H9 (cell line): ENCODE measurements around the gene FBXO28. TPM values are rescaled to one million over a fixed set of nuclear protein-coding genes. Genes with fewer than 3 reads are reported as not detected.

Experiments used
- DNase-seq: peaks from one replicate; pipeline ENCODE4 v3.0.0-alpha.2; 2017
- H2AFZ ChIP-seq: one replicate; pipeline ENCODE4 v1.6.1; 2013; ENCODE audit warnings: mild to moderate bottlenecking, low read length, control low read depth, moderate library complexity
- H2AK5ac ChIP-seq: 2 replicates; pipeline ENCODE4 v1.6.1; 2013; ENCODE audit warnings: low read length, control low read depth, mixed read lengths; ENCODE audit not compliant: insufficient read length
- H2BK120ac ChIP-seq: one replicate; pipeline ENCODE4 v1.6.1; 2013; ENCODE audit warnings: low read depth, mild to moderate bottlenecking, low read length, control low read depth, inconsistent platforms; ENCODE audit not compliant: poor library complexity, severe bottlenecking
- H2BK12ac ChIP-seq: 2 replicates; pipeline ENCODE4 v1.6.1; 2013; ENCODE audit warnings: low read length, control low read depth, mixed read lengths, low read depth; ENCODE audit not compliant: insufficient read length
- H2BK15ac ChIP-seq: 2 replicates; pipeline ENCODE4 v1.6.1; 2013; ENCODE audit warnings: low read depth, low read length, control low read depth
- H2BK20ac ChIP-seq: one replicate; pipeline ENCODE4 v1.6.1; 2013; ENCODE audit warnings: low read depth, mild to moderate bottlenecking, low read length, control low read depth, inconsistent platforms; ENCODE audit not compliant: poor library complexity, severe bottlenecking
- H2BK5ac ChIP-seq: 2 replicates; pipeline ENCODE4 v1.6.1; 2013; ENCODE audit warnings: low read length, control low read depth, mixed read lengths; ENCODE audit not compliant: insufficient read length
- H3K14ac ChIP-seq: 2 replicates; pipeline ENCODE4 v1.6.1; 2013; ENCODE audit warnings: low read length, control low read depth; ENCODE audit not compliant: insufficient read depth
- H3K18ac ChIP-seq: 2 replicates; pipeline ENCODE4 v1.6.1; 2013; ENCODE audit warnings: low read depth, mild to moderate bottlenecking, mixed read lengths, low read length, control low read depth; ENCODE audit not compliant: insufficient read length
- H3K23ac ChIP-seq: 2 replicates; pipeline ENCODE4 v1.6.1; 2013; ENCODE audit warnings: low read length, control low read depth, mixed read lengths, low read depth; ENCODE audit not compliant: insufficient read length
- H3K23me2 ChIP-seq: 2 replicates; pipeline ENCODE4 v1.6.1; 2013; ENCODE audit warnings: low read depth, mild to moderate bottlenecking, mixed read lengths, low read length, control low read depth; ENCODE audit not compliant: insufficient read length, poor library complexity, severe bottlenecking
- H3K27ac ChIP-seq: 2 replicates; pipeline ENCODE4 v1.5.1; 2013; ENCODE audit warnings: low read length, control low read depth, mixed read lengths, low read depth; ENCODE audit not compliant: insufficient read length
- H3K27me3 ChIP-seq: 2 replicates; pipeline ENCODE4 v1.6.1; 2013; ENCODE audit warnings: low read length, control low read depth, inconsistent platforms; ENCODE audit not compliant: insufficient read depth
- H3K4ac ChIP-seq: 2 replicates; pipeline ENCODE4 v1.6.1; 2013; ENCODE audit warnings: low read depth, mild to moderate bottlenecking, control low read depth, inconsistent platforms, low read length, moderate library complexity
- H3K4me1 ChIP-seq: 2 replicates; pipeline ENCODE4 v1.6.1; 2013; ENCODE audit warnings: low read length, control low read depth, inconsistent platforms; ENCODE audit not compliant: insufficient read depth
- H3K4me2 ChIP-seq: 2 replicates; pipeline ENCODE4 v1.6.1; 2013; ENCODE audit warnings: low read length, control low read depth, mixed read lengths; ENCODE audit not compliant: insufficient read length, insufficient read depth
- H3K56ac ChIP-seq: 2 replicates; pipeline ENCODE4 v1.6.1; 2013; ENCODE audit warnings: low read depth, mild to moderate bottlenecking, mixed read lengths, low read length, control low read depth; ENCODE audit not compliant: insufficient read length
- H3K79me1 ChIP-seq: 2 replicates; pipeline ENCODE4 v1.6.1; 2013; ENCODE audit warnings: low read depth, mild to moderate bottlenecking, moderate library complexity, low read length, control low read depth, inconsistent platforms; ENCODE audit not compliant: insufficient read depth, poor library complexity, severe bottlenecking
- H3K79me2 ChIP-seq: 2 replicates; pipeline ENCODE4 v1.6.1; 2013; ENCODE audit warnings: low read length, control low read depth, inconsistent platforms; ENCODE audit not compliant: insufficient read depth
- H3K9ac ChIP-seq: 2 replicates; pipeline ENCODE4 v1.6.1; 2013; ENCODE audit warnings: low read length, control low read depth, mixed read lengths; ENCODE audit not compliant: insufficient read length; ENCODE audit errors: extremely low read depth
- H3K9me3 ChIP-seq: one replicate; pipeline ENCODE4 v1.6.1; 2013; ENCODE audit warnings: low read depth, low read length, inconsistent platforms; ENCODE audit not compliant: control insufficient read depth
- H3T11ph ChIP-seq: one replicate; pipeline ENCODE4 v1.6.1; 2013; ENCODE audit warnings: mild to moderate bottlenecking, low read length, control low read depth, inconsistent platforms
- H4K20me1 ChIP-seq: one replicate; pipeline ENCODE4 v1.6.1; 2013; ENCODE audit not compliant: control insufficient read depth, insufficient read length, insufficient read depth
- H4K5ac ChIP-seq: 2 replicates; pipeline ENCODE4 v1.6.1; 2013; ENCODE audit warnings: low read depth, mild to moderate bottlenecking, mixed read lengths, low read length, control low read depth; ENCODE audit not compliant: insufficient read length
- H4K8ac ChIP-seq: replicated peaks from 2 replicates; pipeline ENCODE4 v1.6.1; 2013; ENCODE audit warnings: low read length, control low read depth, mixed read lengths, low read depth; ENCODE audit not compliant: insufficient read length
- H4K91ac ChIP-seq: 2 replicates; pipeline ENCODE4 v1.6.1; 2013; ENCODE audit warnings: low read depth, mild to moderate bottlenecking, moderate library complexity, mixed read lengths, low read length, control low read depth; ENCODE audit not compliant: insufficient read length
- H3K27ac Mint-ChIP-seq, 3 experiments: 2 replicates in 2 of 3; 3 replicates in 1 of 3; pipeline ENCODE4 v1.8.0; 2020 to 2021; ENCODE audit warnings: mixed read lengths in 3 of 3, mild to moderate bottlenecking in 1 of 3, moderate library complexity in 1 of 3
- H3K27me3 Mint-ChIP-seq: 2 replicates; pipeline ENCODE4 v1.8.0; 2021; ENCODE audit warnings: low read depth, mild to moderate bottlenecking, moderate library complexity, mixed read lengths
- H3K36me3 Mint-ChIP-seq, 3 experiments: 2 replicates in 2 of 3; 3 replicates in 1 of 3; pipeline ENCODE4 v1.8.0; 2020 to 2021; ENCODE audit warnings: low read depth in 3 of 3, mixed read lengths in 3 of 3; ENCODE audit not compliant: insufficient read depth in 1 of 3
- H3K4me1 Mint-ChIP-seq, 2 experiments: 2 replicates each; pipeline ENCODE4 v1.8.0; 2020; ENCODE audit warnings: mixed read lengths in 2 of 2
- H3K4me3 Mint-ChIP-seq, 2 experiments: 2 replicates in 1 of 2; 3 replicates in 1 of 2; pipeline ENCODE4 v1.8.0; 2020 to 2021; ENCODE audit warnings: mild to moderate bottlenecking in 2 of 2, mixed read lengths in 2 of 2, moderate library complexity in 1 of 2
- H3K9me3 Mint-ChIP-seq, 2 experiments: 2 replicates in 1 of 2; 3 replicates in 1 of 2; pipeline ENCODE4 v1.8.0; 2020; ENCODE audit warnings: mild to moderate bottlenecking in 2 of 2, mixed read lengths in 2 of 2, moderate library complexity in 1 of 2
- WGBS: extraction: QIAGEN DNeasy Blood & Tissue Kit; methylation state at CpG from one replicate; pipeline ENCODE4 v1.1.7; 2013; ENCODE audit warnings: missing lambda C conversion rate, low lambda C conversion rate, mixed read lengths; ENCODE audit not compliant: insufficient read length; ENCODE audit errors: extremely low coverage; 5-methylcytosine and 5-hydroxymethylcytosine counted together
- total RNA-seq: library from RNA; stranded (reverse); gene quantifications from 2 replicates; pipeline ENCODE4 v1.2.1, GENCODE V29; 2021
- TF ChIP-seq, protein P1 (sequence below): fragments of 200-600 bp; sonication (generic); conservative IDR thresholded peaks from 3 replicates; pipeline ENCODE4 v1.8.0; 2021; ENCODE audit warnings: antibody characterized with exemption, mild to moderate bottlenecking

FBXO28 gene
- total RNA-seq, 1 experiment from 2014 or later = 55.0 TPM

DNA sequence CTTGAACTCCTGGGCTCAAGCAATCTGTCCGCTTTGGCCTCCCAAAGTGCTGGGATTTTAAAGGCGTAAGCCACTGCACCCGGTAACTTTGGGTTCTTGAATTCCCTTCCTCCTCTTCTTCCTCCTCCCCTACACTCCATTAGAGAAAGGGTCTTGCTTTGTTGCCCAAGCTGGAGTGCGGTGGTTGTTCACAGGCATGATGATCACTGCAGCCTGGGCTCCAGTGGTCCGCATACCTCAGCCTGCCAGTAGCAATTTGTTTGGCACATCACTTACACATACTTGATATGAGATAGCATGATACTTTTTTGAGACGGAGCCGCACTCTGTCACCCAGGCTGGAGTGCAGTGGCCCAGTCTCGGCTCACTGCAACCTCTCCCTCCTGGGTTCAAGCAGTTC is 71.3 kb downstream of the FBXO28 start:
- peaks cover 22% of the 10 kb centered on the region; the same call in 1 of the 2 replicates for H3K79me2 ChIP-seq

More for the DNA sequence above, 71.3 kb downstream of the FBXO28 start:
- no peak overlapping the region for H3K9ac ChIP-seq
- H2BK15ac ChIP-seq = no peak overlapping the region
- H3K27me3 ChIP-seq = no peaks in the 10 kb centered on the region
- no peak overlapping the region for H4K8ac ChIP-seq
- H2AFZ ChIP-seq = no peak overlapping the region
- H3K4me1 ChIP-seq = no peaks in the 10 kb centered on the region
- H3K23ac ChIP-seq = no peak overlapping the region
- H2BK20ac ChIP-seq = no peak overlapping the region
- Mint-ChIP-seq H3K4me3 (peak overlapping the region; percentile 82 to 86; a peak in 4 of 5 replicates), H3K36me3 (peaks cover 31 to 47% (median 37%) of the 10 kb centered on the region in 3 experiments), H3K27me3 (no peaks in the 10 kb centered on the region; the same call in 1 of the 2 replicates), H3K27ac (peak overlapping the region; percentile 56 to 94 (median 68); a peak in 4 of 7 replicates), H3K9me3 (peaks cover 3 to 4% of the 10 kb centered on the region in 2 experiments; a peak in 2 of 5 replicates), H3K4me1 (peaks cover 25 to 37% of the 10 kb centered on the region in 2 experiments)
- no CpG with 5 or more reads among the region's 8 CpGs for whole genome bisulfite sequencing
- no peak overlapping the region for H2BK12ac ChIP-seq
- H3K79me1 ChIP-seq = no peaks in the 10 kb centered on the region
- TF ChIP-seq, protein P1, sequence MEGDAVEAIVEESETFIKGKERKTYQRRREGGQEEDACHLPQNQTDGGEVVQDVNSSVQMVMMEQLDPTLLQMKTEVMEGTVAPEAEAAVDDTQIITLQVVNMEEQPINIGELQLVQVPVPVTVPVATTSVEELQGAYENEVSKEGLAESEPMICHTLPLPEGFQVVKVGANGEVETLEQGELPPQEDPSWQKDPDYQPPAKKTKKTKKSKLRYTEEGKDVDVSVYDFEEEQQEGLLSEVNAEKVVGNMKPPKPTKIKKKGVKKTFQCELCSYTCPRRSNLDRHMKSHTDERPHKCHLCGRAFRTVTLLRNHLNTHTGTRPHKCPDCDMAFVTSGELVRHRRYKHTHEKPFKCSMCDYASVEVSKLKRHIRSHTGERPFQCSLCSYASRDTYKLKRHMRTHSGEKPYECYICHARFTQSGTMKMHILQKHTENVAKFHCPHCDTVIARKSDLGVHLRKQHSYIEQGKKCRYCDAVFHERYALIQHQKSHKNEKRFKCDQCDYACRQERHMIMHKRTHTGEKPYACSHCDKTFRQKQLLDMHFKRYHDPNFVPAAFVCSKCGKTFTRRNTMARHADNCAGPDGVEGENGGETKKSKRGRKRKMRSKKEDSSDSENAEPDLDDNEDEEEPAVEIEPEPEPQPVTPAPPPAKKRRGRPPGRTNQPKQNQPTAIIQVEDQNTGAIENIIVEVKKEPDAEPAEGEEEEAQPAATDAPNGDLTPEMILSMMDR = no peak
- peaks cover 11% of the 10 kb centered on the region for H3K23me2 ChIP-seq
- DNase-seq = no peak
- H4K91ac ChIP-seq = no peak overlapping the region
- no peak overlapping the region for H4K5ac ChIP-seq
- H2BK120ac ChIP-seq = no peak overlapping the region
- no peak overlapping the region for H2AK5ac ChIP-seq
- H3T11ph ChIP-seq = no peak overlapping the region
- no peak overlapping the region for H3K14ac ChIP-seq
- no peak overlapping the region for H3K4me2 ChIP-seq
- H3K27ac ChIP-seq = no peak overlapping the region
- no peak overlapping the region for H3K4ac ChIP-seq
- no peaks in the 10 kb centered on the region for H4K20me1 ChIP-seq
- no peak overlapping the region for H2BK5ac ChIP-seq
- no peak overlapping the region for H3K18ac ChIP-seq
- H3K56ac ChIP-seq = no peak overlapping the region
- no peaks in the 10 kb centered on the region for H3K9me3 ChIP-seq
